Activated CD8-positive, alpha-beta memory T cell treated with anti-CD3 and anti-CD28 coated beads for 4 hours (primary cell): Measurements from ENCODE around the gene ERCC1.

Experiments
- DNase-seq, 2 donors: peaks; one replicate each; pipeline ENCODE4 v3.0.0-alpha.2; 2020; ENCODE audit warnings: low read depth in 2 of 2

Gene ERCC1

DNA sequence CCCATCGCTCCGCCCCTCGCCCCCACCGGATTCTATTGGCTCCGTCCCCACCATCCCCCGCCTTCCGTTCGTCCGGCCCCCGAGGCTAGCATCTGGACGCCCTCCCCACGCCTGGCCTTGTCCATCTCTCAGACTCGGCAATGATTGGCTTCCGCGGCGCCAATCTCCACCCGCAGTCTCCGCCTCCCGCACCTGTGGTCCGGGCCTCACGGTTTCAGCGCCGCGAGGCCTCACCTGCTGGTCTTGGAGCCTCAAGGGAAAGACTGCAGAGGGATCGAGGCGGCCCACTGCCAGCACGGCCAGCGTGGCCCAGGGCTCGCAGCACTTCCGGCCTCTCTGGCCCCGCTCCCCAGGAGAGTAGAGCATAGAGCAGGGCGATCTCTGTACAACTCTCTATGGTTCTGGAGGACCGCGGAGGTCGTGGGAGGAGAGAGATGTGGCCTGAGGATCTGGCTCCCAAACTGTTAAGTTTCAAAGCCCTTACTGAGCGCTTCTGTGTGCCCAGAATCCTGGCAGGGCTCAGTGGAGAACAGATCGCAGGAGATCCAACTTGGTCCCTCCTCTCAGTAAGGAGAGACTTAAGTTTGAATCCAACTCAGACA lies at the start of gene ERCC1:
TSS of gene ERCC1 (minus strand) at position 329 of the 602 bp plus-strand sequence. CDS start 543 bp downstream, outside the sequence.
- DNase-seq, result peak in 1 of 2 donors; percentile 60

DNA sequence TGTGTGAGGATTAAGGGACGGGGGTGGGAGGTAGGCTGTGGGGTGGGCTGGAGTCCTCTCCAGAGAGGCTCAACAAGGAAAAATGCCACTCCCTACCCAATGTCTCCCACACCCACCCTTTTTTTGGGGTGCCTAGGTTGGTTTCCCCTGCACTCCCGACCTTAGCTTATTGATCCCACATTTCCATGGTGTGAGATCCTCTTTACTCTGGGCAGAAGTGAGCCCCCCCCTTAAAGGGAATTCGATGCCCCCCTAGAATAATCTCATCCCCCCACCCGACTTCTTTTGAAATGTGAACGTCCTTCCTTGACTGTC lies 49.6 kb upstream of the ERCC1 start:
- no peak for DNase-seq

DNA sequence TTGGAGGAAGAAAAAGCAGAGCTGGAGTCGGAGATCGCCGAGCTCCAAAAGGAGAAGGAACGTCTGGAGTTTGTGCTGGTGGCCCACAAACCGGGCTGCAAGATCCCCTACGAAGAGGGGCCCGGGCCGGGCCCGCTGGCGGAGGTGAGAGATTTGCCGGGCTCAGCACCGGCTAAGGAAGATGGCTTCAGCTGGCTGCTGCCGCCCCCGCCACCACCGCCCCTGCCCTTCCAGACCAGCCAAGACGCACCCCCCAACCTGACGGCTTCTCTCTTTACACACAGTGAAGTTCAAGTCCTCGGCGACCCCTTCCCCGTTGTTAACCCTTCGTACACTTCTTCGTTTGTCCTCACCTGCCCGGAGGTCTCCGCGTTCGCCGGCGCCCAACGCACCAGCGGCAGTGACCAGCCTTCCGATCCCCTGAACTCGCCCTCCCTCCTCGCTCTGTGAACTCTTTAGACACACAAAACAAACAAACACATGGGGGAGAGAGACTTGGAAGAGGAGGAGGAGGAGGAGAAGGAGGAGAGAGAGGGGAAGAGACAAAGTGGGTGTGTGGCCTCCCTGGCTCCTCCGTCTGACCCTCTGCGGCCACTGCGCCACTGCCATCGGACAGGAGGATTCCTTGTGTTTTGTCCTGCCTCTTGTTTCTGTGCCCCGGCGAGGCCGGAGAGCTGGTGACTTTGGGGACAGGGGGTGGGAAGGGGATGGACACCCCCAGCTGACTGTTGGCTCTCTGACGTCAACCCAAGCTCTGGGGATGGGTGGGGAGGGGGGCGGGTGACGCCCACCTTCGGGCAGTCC lies 49.0 kb upstream of the ERCC1 start:
- DNase-seq, result no peak

DNA sequence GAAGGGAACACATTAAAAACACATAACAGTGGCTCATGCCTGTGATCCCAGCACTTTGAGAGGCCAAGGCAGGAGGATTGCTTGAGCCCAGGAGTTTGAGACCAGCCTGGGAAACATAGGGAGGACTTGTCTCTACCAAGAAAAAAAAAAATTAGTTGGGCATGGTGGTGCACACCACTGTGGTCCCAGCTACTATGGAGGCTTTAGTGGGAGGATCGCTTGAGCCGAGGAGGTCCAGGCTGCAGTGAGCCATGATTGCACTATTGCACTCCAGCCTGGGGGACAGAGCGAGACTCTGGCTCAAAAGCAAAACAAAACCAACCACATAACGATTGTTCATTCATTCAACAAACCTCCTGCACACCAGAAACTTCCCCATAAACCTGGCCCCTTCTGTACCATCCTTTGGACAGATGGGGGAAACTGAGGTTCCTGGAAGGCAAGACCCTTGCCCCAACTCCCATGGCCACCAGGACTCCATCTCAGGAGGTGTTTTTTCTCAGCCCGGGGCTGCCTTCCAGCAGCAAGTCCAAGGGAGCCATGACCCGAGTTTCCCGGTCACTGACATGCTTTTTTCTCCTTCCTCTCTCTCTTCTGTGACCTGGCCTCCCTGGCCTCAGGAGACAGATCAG lies 48.3 kb upstream of the ERCC1 start:
- no peak for DNase-seq

DNA sequence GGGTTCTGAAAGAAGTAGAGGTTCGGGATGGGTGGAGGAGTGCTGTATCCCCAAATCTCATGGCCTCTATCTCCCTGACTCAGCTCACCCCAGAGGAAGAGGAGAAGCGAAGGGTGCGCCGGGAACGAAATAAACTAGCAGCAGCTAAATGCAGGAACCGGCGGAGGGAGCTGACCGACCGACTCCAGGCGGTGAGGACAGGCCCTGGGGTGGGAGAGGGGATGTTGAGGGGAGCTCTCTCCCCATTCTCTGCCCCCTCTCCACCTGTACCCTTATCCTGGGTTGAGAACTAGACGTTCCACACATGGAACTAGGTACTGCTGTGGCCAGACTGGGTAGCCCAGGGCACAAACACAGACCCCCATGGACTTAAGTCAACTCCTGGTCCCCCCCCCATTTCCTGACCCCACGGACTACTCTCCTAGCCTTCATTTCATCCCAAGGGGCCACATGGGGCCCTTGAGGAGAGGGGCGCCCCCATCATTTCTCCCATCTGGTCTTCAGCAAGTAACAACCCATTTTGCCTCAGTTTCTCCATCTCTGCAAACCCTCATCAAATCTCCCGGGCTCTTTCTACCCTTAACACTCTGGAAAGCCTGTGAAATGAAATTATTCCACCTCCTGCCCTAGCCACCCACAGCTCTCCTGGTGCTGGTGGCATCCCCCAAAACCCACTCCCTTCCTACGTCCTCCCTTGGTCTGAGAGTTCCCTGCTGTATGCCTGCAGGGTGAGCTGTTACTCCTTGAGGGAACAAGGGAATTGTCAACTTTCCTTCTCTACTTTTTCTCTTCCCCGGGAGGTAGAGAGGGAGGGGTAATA lies 47.6 kb upstream of the ERCC1 start:
- DNase-seq, result no peak

DNA sequence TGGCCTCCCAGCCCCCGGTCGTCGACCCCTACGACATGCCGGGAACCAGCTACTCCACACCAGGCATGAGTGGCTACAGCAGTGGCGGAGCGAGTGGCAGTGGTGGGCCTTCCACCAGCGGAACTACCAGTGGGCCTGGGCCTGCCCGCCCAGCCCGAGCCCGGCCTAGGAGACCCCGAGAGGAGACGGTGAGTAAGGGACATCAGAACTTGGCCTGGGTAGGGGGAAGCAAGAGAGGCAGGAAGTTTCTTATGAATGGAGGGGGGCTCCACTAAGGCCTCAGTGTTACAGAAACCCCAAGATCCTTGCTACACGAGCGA lies 47.0 kb upstream of the ERCC1 start:
- DNase-seq, result no peak

DNA sequence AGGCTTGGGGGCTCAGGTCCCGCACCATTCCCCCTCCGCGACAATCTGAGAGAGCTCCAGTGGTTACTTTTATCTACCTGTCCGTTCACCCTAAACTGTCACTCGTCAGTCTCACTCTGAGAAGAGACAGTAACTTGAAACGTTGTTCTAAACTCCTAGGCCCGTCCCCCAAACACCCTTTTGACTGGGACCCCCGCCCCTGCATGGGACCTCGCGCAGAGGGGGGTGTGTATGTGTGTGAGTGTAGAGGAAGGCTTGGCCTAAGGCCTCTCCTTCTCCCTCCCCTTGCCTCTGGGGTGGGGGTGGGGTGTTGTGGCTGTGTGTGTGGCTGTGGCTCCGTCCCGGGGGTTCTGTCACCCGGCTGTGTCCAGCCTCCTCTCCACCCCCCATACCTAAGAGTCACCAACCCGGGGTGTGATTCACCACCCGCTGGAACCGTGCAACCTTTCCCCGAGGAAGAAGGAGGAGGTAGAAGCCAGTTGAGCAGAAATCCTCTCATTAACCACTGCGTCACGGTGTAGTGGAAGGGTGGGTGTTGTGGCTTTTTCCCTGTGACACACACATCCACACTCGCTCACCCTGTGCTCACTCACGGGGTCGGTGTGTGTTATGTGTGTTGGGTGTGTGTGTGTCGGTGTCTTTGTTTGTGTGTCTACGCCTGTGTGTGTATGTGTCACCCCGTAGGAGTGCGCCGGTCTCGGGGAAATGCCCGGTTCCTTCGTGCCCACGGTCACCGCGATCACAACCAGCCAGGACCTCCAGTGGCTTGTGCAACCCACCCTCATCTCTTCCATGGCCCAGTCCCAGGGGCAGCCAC lies 46.4 kb upstream of the ERCC1 start:
- no peak for DNase-seq

DNA sequence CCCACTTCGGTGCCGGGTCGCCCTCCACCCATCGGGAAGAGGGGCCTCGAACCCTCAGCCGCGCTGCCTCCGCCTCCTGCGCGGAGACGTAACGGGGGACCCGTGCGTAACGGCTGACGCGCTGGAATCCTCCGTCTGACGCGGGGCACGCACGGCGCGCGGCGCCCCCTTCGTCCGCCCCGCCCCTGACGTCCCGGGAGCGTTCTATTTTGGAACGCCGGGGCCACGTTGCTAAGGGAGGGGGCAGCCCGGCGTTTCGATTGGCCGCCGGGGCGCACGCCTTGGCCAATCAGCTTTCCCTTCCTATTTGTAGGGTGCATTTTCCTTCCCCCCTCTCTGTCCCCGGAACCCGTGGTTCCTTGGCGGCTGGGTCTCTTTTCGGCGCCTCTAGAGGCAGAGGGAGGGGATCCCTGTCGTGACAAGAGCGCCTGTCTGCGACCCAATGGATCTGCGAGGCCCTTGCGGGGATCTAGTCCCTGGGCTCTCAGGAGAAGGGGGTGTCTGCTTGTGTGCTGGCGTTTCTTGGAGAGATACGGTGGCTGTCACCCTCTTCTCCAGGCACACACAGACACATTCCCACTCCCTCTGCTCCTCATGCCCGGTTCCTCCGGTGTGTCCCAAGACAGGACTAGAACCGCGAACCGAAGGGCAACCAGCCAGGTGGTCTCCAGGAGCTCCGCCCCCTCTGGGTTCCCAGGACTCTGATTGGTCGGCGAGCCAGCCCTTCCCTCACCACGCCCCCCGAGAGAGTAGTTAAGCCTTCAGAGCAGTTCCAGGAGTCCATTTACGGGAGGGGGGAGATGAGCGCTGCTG lies 45.6 kb upstream of the ERCC1 start:
- DNase-seq, result peak; percentile 77 to 88

DNA sequence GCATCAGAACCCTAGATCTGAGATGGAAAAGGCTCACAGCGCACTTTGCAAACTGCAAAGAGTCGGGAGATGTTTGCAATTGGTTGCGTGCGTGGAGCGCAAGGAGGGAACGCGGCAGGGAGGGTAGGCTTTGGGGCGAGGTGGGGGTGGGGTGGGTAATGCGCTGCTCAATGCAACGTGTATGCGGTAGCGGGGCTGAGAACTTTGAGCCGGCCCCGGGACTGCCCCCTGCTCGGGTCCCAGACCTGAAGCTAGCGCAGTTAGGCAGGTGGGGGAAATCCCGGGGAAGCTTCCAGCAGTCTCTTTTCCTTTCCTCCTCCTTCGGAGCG lies 45.0 kb upstream of the ERCC1 start:
- no peak for DNase-seq

DNA sequence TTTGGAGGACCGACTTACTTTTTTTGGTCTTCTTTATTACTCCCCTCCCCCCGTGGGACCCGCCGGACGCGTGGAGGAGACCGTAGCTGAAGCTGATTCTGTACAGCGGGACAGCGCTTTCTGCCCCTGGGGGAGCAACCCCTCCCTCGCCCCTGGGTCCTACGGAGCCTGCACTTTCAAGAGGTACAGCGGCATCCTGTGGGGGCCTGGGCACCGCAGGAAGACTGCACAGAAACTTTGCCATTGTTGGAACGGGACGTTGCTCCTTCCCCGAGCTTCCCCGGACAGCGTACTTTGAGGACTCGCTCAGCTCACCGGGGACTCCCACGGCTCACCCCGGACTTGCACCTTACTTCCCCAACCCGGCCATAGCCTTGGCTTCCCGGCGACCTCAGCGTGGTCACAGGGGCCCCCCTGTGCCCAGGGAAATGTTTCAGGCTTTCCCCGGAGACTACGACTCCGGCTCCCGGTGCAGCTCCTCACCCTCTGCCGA lies 44.5 kb upstream of the ERCC1 start:
- no peak for DNase-seq

DNA sequence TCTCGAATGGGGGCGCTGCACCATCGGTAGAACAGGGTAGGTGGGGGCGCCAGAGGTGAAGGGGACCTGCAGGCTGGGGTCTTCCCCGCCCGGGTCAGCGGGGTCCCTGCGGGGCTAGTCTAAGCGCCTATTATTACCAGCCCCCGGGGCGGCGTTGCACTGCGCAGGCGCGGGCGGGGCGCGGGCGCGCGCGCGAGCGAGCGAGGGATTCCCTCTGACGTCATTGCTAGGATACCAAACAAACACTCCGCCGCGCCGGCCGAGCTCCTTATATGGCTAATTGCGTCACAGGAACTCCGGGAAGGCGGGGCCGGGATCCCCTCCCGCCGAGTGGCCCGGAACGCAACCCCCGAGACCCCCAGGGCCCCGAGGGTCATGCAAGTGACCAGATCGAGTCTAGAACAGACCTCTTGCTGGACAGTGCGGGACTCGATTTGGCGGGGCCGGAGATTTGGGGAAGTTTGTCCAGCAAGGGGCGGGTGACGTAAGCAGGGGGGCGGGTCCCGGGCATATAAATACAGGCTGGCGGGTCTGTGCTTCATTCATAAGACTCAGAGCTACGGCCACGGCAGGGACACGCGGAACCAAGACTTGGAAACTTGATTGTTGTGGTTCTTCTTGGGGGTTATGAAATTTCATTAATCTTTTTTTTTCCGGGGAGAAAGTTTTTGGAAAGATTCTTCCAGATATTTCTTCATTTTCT lies 43.9 kb upstream of the ERCC1 start, which contains the start of gene FOSB:
TSS of gene FOSB (plus strand) at position 541 of the 703 bp plus-strand sequence. CDS start 591 bp downstream, outside the sequence.
- DNase-seq, result peak; percentile 88 to 92

DNA sequence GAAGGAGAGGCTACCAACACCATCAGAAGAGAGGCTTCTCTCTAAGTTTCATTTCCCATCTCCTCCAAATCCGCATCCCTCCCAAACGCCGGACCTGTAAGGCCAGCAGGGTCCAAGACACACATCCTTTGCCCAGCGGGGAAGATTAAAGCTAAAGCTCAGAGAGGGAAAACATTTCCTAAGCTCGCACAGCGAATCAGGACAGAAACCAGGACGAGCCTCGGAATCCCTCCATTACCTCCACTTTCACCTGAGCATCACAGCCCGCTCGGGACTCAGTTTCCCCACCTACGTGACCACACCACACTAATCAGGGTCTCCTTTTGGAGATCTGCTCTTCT lies 43.4 kb upstream of the ERCC1 start:
- no peak for DNase-seq

DNA sequence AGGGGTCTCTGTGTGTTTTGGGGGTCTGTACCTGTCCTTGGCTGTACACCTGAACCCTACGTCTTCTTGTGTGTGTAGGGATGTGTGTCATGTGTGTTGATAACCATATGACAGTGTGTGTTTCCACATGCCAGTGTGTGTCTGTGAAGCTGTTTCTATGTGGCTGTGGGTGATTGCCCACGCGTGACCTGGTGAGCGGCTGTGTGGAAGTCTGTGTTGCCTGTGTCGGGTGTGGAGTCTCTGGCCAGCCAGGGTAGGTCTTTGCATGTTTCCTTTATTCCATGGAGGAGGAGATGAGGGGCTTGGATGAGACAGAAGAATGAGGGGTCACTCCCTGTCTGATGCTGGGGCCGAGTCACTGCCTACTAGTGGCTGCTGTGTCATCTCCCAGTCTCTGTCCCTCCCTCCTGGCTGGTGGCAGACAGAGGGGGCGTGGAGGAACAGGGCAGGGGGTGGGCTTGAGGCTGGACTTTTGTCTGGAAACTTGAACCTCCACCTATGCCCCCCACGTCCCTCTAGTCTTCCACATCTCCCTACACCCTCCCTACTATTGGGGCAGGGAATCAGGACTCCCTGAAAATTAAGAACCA lies 41.2 kb upstream of the ERCC1 start:
- DNase-seq, result no peak

DNA sequence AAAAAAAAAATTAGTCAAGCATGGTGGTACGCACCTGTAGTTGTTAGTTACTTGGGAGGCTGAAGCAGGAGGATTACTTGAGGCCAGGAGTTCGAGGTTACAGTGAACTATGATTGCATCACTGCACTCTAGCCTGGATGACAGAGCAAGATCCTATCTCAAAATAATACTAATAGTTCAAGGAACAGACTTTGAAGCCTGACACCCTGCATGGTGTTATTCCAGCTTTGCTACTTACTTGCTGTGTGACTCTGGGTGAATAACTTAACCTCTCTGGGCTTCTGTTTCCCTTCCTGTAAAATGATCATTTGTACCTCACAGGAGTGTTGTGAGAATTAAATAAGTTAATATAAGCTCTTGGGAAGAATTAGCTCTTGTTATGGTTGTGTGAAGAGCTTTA lies 40.6 kb upstream of the ERCC1 start:
- DNase-seq, result no peak

DNA sequence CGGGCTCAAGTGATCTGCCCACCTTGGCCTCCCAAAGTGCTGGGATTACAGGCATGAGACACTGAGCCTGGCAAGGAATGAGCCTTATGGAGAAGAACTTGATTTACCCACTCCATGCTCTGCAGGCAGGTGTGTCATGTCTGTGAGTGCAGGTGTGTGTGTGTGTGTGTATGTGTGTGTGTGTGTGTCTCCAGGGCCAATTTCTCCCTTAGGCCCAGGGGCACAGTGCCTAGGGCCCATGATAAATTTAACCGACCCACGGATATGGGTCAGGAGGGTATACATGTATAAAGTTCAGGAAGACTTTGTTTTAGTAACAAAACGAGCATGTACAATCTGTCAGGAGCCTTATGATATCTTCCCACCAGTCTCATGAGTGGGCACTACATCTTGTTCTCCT lies 39.5 kb upstream of the ERCC1 start:
- DNase-seq, result no peak

DNA sequence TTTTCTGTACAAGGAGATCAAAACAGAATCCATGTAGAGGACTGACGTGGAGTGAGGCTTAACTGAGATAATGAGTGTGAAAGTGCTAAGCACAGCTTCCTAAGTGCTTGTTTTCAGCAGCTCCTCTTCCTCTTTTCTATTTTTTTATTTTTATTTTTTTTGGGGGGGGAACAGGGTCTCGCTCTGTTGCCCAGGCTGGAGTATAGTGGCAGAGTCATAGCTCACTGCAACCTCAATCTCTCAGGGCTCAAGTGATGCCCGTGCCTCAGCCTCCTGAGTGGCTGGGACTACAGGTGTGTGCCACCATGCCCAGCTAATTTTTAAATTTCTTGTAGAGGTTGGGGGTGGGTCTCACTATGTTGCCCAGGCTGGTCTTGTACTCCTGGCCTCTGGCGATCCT lies 38.5 kb upstream of the ERCC1 start:
- DNase-seq, result no peak

DNA sequence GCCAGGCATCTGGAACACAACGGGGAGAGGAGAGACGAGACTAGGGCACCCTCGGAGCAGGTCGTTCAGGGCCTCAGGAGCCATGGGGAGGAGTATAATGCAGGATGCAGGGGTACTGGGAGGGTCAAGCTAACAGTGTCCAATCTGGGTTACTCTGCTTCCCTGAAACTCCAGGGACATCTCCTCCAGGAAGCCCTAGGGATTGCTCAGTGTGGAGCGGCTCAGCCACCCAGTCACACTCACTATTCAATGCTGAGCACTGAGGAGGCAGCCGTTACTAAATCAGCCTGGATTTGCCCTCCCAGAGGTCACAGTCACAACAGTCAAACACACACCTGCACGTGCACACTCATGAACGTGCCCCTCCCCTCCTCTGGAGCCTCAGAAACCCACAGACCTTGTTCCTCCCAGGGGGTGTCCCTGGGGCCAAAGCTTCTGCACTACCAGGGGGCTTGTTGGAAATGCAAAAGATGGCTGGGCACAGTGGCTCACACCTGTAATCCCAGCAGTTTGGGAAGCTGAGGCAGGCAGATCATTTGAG lies 37.2 kb upstream of the ERCC1 start:
- no peak for DNase-seq

DNA sequence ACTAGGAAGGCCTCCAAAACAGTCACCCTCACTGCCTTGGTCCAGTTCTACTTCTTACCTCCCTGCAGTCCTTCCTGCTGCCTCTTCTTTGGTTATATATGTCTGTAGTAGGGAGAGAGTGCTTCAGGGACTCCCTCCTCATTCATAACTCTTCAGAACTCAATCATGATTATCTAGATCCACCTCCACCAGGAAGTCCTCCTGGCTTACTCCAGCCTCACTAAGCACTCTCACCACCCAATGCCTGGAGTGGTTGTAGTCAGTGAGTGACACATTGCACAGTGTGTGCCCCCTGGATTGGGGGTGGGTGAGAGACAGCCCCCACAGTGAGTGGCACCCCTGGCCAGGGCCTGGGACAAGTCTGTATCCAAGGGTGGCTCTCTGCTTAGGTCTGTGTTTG lies 34.1 kb upstream of the ERCC1 start:
- no peak for DNase-seq

DNA sequence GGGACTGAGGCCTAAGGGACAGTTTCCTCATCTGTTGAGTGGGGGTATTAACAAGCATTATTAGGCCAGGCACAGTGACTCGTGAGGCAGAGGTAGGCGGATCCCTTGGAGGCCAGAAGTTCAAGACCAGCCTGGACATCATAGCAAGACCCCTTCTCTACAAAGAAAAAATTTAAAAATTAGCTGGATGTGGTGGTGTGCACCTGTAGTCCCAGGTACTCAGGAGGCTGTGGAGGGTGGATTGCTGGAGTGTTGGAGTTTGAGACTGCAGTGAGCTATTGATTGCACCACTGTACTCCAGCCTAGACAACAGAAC lies 32.7 kb upstream of the ERCC1 start:
- no peak for DNase-seq
